CD8-positive, alpha-beta memory T cell (primary cell): ENCODE measurements around the gene USB1. TPM values are rescaled to one million over a fixed set of nuclear protein-coding genes. Genes with fewer than 3 reads are reported as not detected.
A peak's percentile ranks its signal among the peaks of the same experiment; 100 is the strongest.

Experiments used
- CTCF ChIA-PET: fragments of 350-600 bp; sonication (Branson Sonifier 250); formaldehyde crosslinking; loops from one replicate; lab custom pipeline; 2021; ENCODE audit warnings: antibody characterized with exemption; lab: Charles Lee
- POLR2A ChIA-PET: fragments of 350-600 bp; sonication (Branson Sonifier 250); formaldehyde crosslinking; loops from one replicate; lab custom pipeline; 2021; ENCODE audit warnings: antibody characterized with exemption; lab: Charles Lee
- DNase-seq, 5 donors: peaks; one replicate each; pipeline versions ENCODE4 v3.0.0 to v3.0.0-alpha.2; 2020 to 2022; ENCODE audit warnings: mixed read lengths in 1 of 5
- H3K27ac ChIP-seq: one replicate; pipeline ENCODE4 v1.7.0; 2013; ENCODE audit warnings: low read depth, mild to moderate bottlenecking, low read length, moderate library complexity
- H3K27me3 ChIP-seq: 2 replicates; pipeline ENCODE4 v1.7.0; 2013; ENCODE audit warnings: low read length, mild to moderate bottlenecking; ENCODE audit not compliant: insufficient read depth, poor library complexity, severe bottlenecking
- H3K36me3 ChIP-seq: 2 replicates; pipeline ENCODE4 v1.7.0; 2013; ENCODE audit warnings: mild to moderate bottlenecking, low read length, moderate library complexity; ENCODE audit not compliant: insufficient read depth
- H3K4me1 ChIP-seq: 2 replicates; pipeline ENCODE4 v1.7.0; 2013; ENCODE audit warnings: mild to moderate bottlenecking, low read length, moderate library complexity; ENCODE audit not compliant: insufficient read depth
- H3K4me3 ChIP-seq: 2 replicates; pipeline ENCODE4 v1.7.0; 2013; ENCODE audit warnings: mild to moderate bottlenecking, low read length
- H3K9me3 ChIP-seq: 2 replicates; pipeline ENCODE4 v1.7.0; 2013; ENCODE audit warnings: mild to moderate bottlenecking, low read length
- H3K27ac Mint-ChIP-seq, 8 donors: one replicate each; pipeline ENCODE4 v1.8.0; 2020 to 2021; ENCODE audit warnings: mixed read lengths in 8 of 8, mild to moderate bottlenecking in 6 of 8, inconsistent platforms in 3 of 8, moderate library complexity in 3 of 8
- H3K27me3 Mint-ChIP-seq, 2 donors: one replicate each; pipeline ENCODE4 v1.8.0; 2020 to 2021; ENCODE audit warnings: mixed read lengths in 2 of 2, mild to moderate bottlenecking in 1 of 2, moderate library complexity in 1 of 2
- H3K36me3 Mint-ChIP-seq, 3 donors: one replicate each; pipeline ENCODE4 v1.8.0; 2020 to 2021; ENCODE audit warnings: mixed read lengths in 3 of 3, inconsistent platforms in 1 of 3, mild to moderate bottlenecking in 1 of 3
- H3K4me1 Mint-ChIP-seq, 3 donors: one replicate each; pipeline ENCODE4 v1.8.0; 2020 to 2021; ENCODE audit warnings: mixed read lengths in 3 of 3, inconsistent platforms in 1 of 3, mild to moderate bottlenecking in 1 of 3
- H3K4me3 Mint-ChIP-seq, 7 donors: one replicate each; pipeline ENCODE4 v1.8.0; 2020 to 2021; ENCODE audit warnings: mixed read lengths in 7 of 7, mild to moderate bottlenecking in 6 of 7, moderate library complexity in 4 of 7, inconsistent platforms in 2 of 7
- H3K9me3 Mint-ChIP-seq, 5 donors: one replicate each; pipeline ENCODE4 v1.8.0; 2020 to 2022; ENCODE audit warnings: mixed read lengths in 5 of 5, mild to moderate bottlenecking in 3 of 5, moderate library complexity in 2 of 5, inconsistent platforms in 1 of 5
- polyA plus RNA-seq: library from polyadenylated mRNA; unstranded; fragments of 300-500 nt; fragmentation: Illumina TruSeq; gene quantifications from one replicate; pipeline ENCODE4 v1.2.3, GENCODE V29; 2021
- total RNA-seq, 2 experiments: library from RNA; stranded (reverse); gene quantifications; one replicate each; pipeline ENCODE4 v1.2.3, GENCODE V29; 2021

The USB1 gene
- total and polyA plus RNA-seq, 3 experiments from 2014 or later, result 66.6 to 68.5 (median 68.1) TPM

DNA sequence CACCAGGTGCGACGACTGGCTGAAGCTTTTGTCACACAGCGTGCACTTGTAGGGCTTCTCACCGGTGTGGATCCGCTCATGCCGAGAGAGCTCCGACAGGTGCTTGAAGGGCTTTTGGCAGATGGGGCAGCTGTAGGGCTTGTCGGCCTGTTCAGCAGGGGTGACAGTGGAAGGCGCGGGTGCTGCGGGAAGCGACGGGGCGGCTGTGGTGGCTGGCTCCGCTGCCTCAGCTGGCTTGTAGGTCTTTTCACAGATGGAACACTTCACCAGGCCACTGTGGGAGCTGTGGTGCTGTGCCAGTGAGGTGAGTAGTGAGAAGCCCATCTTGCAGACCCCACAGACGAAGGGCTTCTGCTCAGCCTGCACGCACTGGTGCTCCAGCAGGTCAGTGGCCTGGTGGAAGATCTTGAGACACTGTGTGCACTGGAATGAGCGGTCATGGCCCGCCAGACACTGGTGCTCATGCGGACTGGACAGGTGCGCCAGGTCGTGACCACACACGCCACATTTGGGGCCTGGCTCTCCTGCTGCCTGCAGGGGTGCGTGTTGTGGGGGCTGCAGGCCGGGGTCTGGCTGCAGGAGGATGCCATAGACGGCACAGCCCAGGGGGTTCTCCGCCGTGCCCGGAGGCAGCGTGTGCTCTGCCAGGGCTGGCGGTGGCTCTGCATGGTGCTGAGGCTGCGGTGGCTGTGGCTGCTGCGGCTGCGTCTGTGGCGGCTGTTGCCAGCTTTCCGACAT, 3.5 kb upstream of the USB1 start:
- DNase-seq, result peak in 1 of 5 donors; percentile 44
- peak overlapping the region; percentile 57 for H3K4me3 ChIP-seq
- Mint-ChIP-seq H3K4me1 (peaks cover 58 to 82% (median 59%) of the 10 kb centered on the region in 3 donors), H3K27ac (peak overlapping the region; percentile 86 to 96 (median 94)), H3K9me3 (no peaks in the 10 kb centered on the region), H3K27me3 (no peaks in the 10 kb centered on the region), H3K36me3 (peaks cover 0 to 61% (median 0%) of the 10 kb centered on the region in 3 donors), H3K4me3 (peak overlapping the region; percentile 77 to 95 (median 87))
- POLR2A ChIA-PET, result interaction anchor here (2.6 kb wide), 1 partner anchor 13 kb away, joined by 9 read pairs; no protein-coding TSS in a partner anchor
- CTCF ChIA-PET, result interaction anchor here (0.6 to 4.7 kb wide), 5 partner anchors 11 to 421 kb away, joined by 4 to 36 read pairs (median 4); no protein-coding TSS in a partner anchor
- H3K4me1 ChIP-seq, result peaks cover 65% of the 10 kb centered on the region
- no peaks in the 10 kb centered on the region for H3K27me3 ChIP-seq
- H3K27ac ChIP-seq, result no peak overlapping the region
- no peaks in the 10 kb centered on the region for H3K9me3 ChIP-seq
- peaks cover 10% of the 10 kb centered on the region for H3K36me3 ChIP-seq

- H3K9me3 Mint-ChIP-seq, result no peaks in the 10 kb centered on the region
- Histone ChIP-seq H3K36me3 (peaks cover 10% of the 10 kb centered on the region), H3K4me1 (peaks cover 65% of the 10 kb centered on the region), H3K27ac (peak overlapping the region; percentile 49), H3K9me3 (no peaks in the 10 kb centered on the region), H3K4me3 (peak overlapping the region; percentile 57), H3K27me3 (no peaks in the 10 kb centered on the region)
- CTCF ChIA-PET, result interaction anchor here (0.9 to 4.7 kb wide), 10 partner anchors 12 to 422 kb away, joined by 3 to 38 read pairs (median 4); no protein-coding TSS in a partner anchor
- H3K27me3 Mint-ChIP-seq, result no peaks in the 10 kb centered on the region
- POLR2A ChIA-PET, result interaction anchor here (0.6 to 2.6 kb wide), 2 partner anchors 9 to 14 kb away, joined by 3 to 9 read pairs; no protein-coding TSS in a partner anchor
- H3K27ac Mint-ChIP-seq, result peak overlapping the region; percentile 86 to 96 (median 94)
- peak overlapping the region; percentile 77 to 95 (median 87) for H3K4me3 Mint-ChIP-seq
- DNase-seq, result peak; percentile 26 to 74 (median 62)
- H3K4me1 Mint-ChIP-seq, result peaks cover 59 to 82% (median 62%) of the 10 kb centered on the region in 3 donors
- peaks cover 0 to 61% (median 0%) of the 10 kb centered on the region in 3 donors for H3K36me3 Mint-ChIP-seq
Measured at GRCh38 chr16:57998486-57998885, 2.7 kb upstream of the USB1 start.

DNA sequence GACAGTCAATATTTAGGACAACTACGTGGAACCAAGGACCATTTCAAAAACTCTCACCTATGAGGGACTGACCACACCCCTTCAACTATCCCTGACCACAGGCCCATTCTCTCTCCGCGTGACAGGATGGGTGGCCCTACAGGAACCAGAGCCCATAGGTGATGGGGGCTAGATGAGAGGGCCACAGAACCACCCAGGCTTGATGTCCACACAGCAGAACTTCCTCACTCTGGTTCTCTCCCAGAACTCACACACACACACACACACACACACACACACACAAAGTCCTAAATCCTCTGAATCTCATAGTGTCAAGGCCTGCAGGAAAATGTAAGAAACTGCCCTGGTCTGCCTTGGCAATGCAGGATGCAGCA, 2.2 kb upstream of the USB1 start:
- POLR2A ChIA-PET, result interaction anchor here (0.6 to 2.6 kb wide), 3 partner anchors 10 to 189 kb away, joined by 3 to 9 read pairs (median 4); no protein-coding TSS in a partner anchor
- H3K4me1 ChIP-seq, result peaks cover 61% of the 10 kb centered on the region
- peaks cover 10% of the 10 kb centered on the region for H3K36me3 ChIP-seq
- Mint-ChIP-seq H3K36me3 (peaks cover 0 to 64% (median 3%) of the 10 kb centered on the region in 3 donors), H3K9me3 (no peaks in the 10 kb centered on the region), H3K27ac (peak overlapping the region; percentile 86 to 96 (median 94)), H3K4me1 (peaks cover 63 to 84% (median 67%) of the 10 kb centered on the region in 3 donors), H3K4me3 (peak overlapping the region; percentile 77 to 95 (median 87)), H3K27me3 (no peaks in the 10 kb centered on the region)
- H3K27ac ChIP-seq, result peak overlapping the region; percentile 49
- CTCF ChIA-PET, result interaction anchor here (0.9 to 4.7 kb wide), 12 partner anchors 12 to 422 kb away, joined by 3 to 38 read pairs (median 4); no protein-coding TSS in a partner anchor
- peak overlapping the region; percentile 57 for H3K4me3 ChIP-seq
- DNase-seq, result peak in 1 of 5 donors; percentile 47
- H3K27me3 ChIP-seq, result no peaks in the 10 kb centered on the region
- no peaks in the 10 kb centered on the region for H3K9me3 ChIP-seq

GRCh38 chr16:57999366-57999970, 1.7 kb upstream of the USB1 start:
- DNase-seq, result peak in 3 of 5 donors; percentile 44 to 64 (median 61)
- peaks cover 10% of the 10 kb centered on the region for H3K36me3 ChIP-seq
- POLR2A ChIA-PET, result interaction anchor here (0.6 to 2.6 kb wide), 3 partner anchors 10 to 189 kb away, joined by 3 to 9 read pairs (median 4); no protein-coding TSS in a partner anchor
- no peaks in the 10 kb centered on the region for H3K9me3 Mint-ChIP-seq
- H3K4me3 Mint-ChIP-seq, result peak overlapping the region; percentile 77 to 95 (median 87)
- peaks cover 56% of the 10 kb centered on the region for H3K4me1 ChIP-seq
- no peaks in the 10 kb centered on the region for H3K9me3 ChIP-seq
- H3K27ac ChIP-seq, result peak overlapping the region; percentile 49
- H3K27me3 Mint-ChIP-seq, result no peaks in the 10 kb centered on the region
- CTCF ChIA-PET, result interaction anchor here (0.7 to 4.7 kb wide), 14 partner anchors 9 to 410 kb away, joined by 3 to 38 read pairs (median 3); partner anchors contain the start of genes CFAP20 and KATNB1
- peak overlapping the region; percentile 86 to 96 (median 94) for H3K27ac Mint-ChIP-seq
- H3K36me3 Mint-ChIP-seq, result peaks cover 0 to 64% (median 4%) of the 10 kb centered on the region in 3 donors
- H3K27me3 ChIP-seq, result no peaks in the 10 kb centered on the region
- H3K4me3 ChIP-seq, result peak overlapping the region; percentile 57
- peaks cover 64 to 84% (median 67%) of the 10 kb centered on the region in 3 donors for H3K4me1 Mint-ChIP-seq

GRCh38 chr16:57999971-58000705, 1.1 kb upstream of the USB1 start, which contains the start of gene ZNF319:
TSS of gene ZNF319 (minus strand) at chr16:58000672. CDS start at chr16:57998265, 2,407 bp downstream.
- Histone ChIP-seq H3K27ac (peak within 1 kb of the TSS; percentile 77), H3K4me3 (peak within 1 kb of the TSS; percentile 96), H3K4me1 (peaks cover 50% of the 10 kb centered on the region), H3K27me3 (no peaks in the 10 kb centered on the region), H3K9me3 (no peaks in the 10 kb centered on the region), H3K36me3 (peaks cover 10% of the 10 kb centered on the region)
- peak within 1 kb of the TSS; percentile 89 to 96 (median 94) for H3K27ac Mint-ChIP-seq
- peak within 1 kb of the TSS; percentile 90 to 97 (median 93) for H3K4me3 Mint-ChIP-seq
- no peaks in the 10 kb centered on the region for H3K9me3 Mint-ChIP-seq
- no peaks in the 10 kb centered on the region for H3K27me3 Mint-ChIP-seq
- peaks cover 65 to 84% (median 67%) of the 10 kb centered on the region in 3 donors for H3K4me1 Mint-ChIP-seq
- peak in 2 of 5 donors; percentile 19 to 51 for DNase-seq
- peaks cover 0 to 65% (median 4%) of the 10 kb centered on the region in 3 donors for H3K36me3 Mint-ChIP-seq
- ChIA-PET CTCF (interaction anchor here (0.7 to 4.7 kb wide), 12 partner anchors 8 to 264 kb away, joined by 3 to 38 read pairs (median 3); partner anchors contain the start of genes CFAP20 and KATNB1), POLR2A (interaction anchor here (1.6 to 2.6 kb wide), 2 partner anchors 16 to 190 kb away, joined by 4 to 9 read pairs; no protein-coding TSS in a partner anchor)

GRCh38 chr16:58001781-58002415, 691 bp downstream of the USB1 start:
- peaks cover 32% of the 10 kb centered on the region for H3K4me1 ChIP-seq
- H3K36me3 ChIP-seq, result peaks cover 7% of the 10 kb centered on the region
- H3K27ac Mint-ChIP-seq, result peak overlapping the region; percentile 35 to 96 (median 88)
- DNase-seq, result no peak
- no peaks in the 10 kb centered on the region for H3K9me3 ChIP-seq
- peaks cover 7 to 60% (median 8%) of the 10 kb centered on the region in 3 donors for H3K36me3 Mint-ChIP-seq
- H3K4me3 ChIP-seq, result peak overlapping the region; percentile 96
- POLR2A ChIA-PET, result interaction anchor here (1.0 kb wide), 1 partner anchor 465 kb away, joined by 3 read pairs; no protein-coding TSS in a partner anchor
- H3K27me3 ChIP-seq, result no peaks in the 10 kb centered on the region
- H3K9me3 Mint-ChIP-seq, result no peaks in the 10 kb centered on the region
- peak overlapping the region; percentile 77 for H3K27ac ChIP-seq
- CTCF ChIA-PET, result interaction anchor here (0.9 to 4.7 kb wide), 7 partner anchors 12 to 426 kb away, joined by 3 to 38 read pairs (median 8); partner anchors contain the start of gene CFAP20
- peak overlapping the region; percentile 89 to 97 (median 91) for H3K4me3 Mint-ChIP-seq
- H3K4me1 Mint-ChIP-seq, result peaks cover 56 to 75% (median 62%) of the 10 kb centered on the region in 3 donors
- H3K27me3 Mint-ChIP-seq, result no peaks in the 10 kb centered on the region
